IPS-NIHi7 (cell line): Measurements from ENCODE around the gene CCDC6.
"Not testable (repeated sequence)": the region's sequence is repeated elsewhere in the genome, so short reads cannot be mapped to it uniquely, and the experiment has no call there.

ENCODE experiments used
- DNase-seq: peaks from one replicate; pipeline ENCODE4 v3.0.0; 2012; ENCODE audit warnings: mixed read lengths; ENCODE audit errors: extremely low spot score

Gene CCDC6

DNA sequence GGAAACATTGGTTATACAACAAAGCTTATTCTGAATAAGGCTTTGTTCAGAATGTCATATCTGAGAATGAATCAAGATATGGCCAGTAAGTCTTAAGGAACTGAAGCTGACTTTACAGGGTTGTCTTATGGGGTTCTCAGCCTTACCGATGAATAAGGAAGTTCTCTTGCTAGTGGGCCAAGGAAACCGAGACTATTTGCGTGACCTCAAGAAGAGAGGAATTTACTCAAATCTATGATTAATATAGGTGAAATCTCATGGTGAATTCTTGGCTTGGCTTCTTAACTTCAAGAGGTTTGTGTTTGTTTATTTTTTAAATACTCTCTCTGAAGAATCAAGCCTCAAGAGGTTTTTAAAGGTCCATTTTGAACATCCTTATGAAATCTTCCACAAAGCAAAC is 148.4 kb downstream of the CCDC6 start:
- no peak for DNase-seq

DNA sequence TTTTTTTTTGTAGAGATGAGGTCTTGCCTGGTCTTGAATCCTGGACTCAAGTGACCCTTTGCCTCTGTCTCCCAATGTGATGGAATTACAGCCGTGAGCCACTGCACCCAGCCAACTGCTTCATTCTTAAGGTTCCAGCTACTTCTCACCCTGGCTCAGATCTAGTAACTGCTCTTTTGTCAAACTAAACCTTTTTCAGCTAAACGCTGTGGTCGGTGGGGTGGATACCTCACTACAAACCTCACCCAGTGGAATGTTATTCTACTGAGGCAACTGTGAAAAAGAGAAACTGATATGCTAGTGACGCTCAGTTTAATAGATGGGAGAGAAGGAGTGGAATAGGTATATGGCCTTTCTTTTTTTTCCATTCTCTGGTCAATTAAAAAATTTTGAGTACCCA is 151.4 kb downstream of the CCDC6 start:
- no peak for DNase-seq

DNA sequence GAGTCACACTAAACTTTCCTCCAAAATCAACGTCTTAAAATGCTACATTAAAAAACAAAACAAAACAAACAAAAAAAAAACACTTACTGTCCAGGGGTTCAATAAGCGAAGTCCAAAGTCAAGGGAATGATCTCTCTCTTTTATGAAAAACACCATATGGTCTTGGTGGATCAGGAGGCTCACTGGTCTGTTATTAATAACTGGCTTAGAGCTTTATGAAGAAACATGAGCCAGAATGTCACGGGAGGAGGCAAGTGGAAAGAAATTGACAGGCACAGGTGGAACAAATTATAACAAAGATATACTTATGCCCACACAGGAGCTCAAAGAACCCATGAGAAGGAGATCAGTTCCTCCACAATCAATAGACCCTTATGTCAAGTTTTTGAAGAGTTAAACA is 153.1 kb downstream of the CCDC6 start, which contains the start of gene MRLN:
TSS of gene MRLN (minus strand) at position 189 of the 400 bp plus-strand sequence.
- no peak for DNase-seq

DNA sequence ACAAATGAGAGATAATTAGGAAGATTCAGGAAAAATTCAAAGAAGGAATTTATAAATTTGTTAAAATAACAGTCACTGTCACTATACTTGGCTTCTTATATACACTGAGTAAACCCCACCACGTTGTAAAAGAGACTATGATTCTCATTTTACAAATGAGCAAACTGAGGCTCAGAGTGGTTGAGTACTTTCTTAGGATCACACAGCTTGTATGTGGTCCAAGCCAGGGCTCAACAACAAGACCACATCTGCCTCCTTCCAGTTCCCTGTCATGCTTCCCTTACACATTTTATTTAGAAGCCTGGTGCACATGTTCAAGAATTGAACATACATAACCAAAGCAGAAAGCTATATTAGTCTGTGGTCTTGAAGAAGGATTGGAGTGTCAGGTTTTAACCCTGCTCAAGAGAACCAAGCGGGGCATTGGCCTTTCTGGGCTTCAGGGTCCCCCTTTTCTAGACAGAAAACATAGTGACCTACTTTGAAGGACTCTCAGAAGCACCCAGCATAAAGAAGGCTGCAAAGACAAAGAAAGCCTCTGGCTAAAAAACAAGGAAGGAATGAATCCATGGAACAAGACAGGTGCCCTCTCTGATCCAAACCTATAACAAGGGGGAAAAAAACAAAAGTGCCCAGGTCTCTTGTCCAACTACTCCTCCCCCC is 153.9 kb downstream of the CCDC6 start:
- DNase-seq, result no peak

DNA sequence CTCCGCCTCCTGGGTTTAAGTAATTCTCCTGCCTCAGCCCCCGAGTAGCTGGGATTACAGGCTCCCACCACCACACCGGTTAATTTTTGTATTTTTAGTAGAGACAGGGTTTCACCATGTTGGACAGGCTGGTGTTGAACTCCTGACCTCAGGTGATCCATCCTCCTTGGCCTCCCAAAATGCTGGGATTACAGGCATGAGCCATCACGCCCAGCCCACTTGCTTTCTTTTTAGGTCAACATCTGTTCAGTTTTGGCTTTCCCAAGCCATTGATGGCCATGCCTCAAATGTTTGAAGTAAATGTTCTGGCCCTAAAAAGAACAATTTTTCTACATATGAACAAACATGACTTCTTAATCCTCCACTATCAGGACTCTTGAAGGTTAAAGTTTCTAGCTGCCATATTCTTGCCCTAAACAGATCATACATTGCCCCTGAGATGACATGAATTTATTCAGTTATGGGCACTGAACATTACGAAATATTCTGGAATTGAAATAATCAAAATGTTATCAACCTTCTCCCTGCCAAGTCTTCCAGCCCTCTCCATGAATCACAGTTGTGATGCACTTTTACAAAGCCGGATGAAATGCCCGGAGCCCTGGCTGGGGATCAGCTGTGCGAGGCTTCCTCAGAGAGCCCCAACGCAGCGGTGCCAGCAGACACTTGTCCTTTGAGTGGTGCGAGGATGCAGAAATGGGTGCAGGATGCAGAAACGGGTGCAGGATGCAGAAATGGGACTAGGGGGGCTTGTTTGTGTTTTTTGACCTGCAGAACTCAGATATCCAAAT is 156.0 kb downstream of the CCDC6 start:
- DNase-seq, result no peak

DNA sequence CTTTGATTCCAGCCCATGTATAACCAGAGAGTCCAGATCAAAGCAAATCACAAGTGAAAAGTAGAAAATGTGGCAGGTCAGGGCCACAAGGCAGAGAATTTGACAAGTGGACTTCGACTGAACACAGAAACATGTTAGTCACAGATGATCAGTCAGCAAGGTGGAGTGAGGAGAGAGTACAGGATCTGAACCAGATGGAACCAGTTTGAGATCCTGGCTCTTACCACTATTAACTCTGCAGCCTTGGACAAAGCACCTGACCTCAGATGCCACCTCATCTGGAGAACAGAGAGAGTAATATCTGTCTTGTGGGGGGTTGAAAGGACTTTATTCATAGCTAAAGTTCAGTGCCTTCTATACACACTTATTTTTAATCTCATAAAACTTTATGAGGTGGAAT is 157.5 kb downstream of the CCDC6 start:
- no peak for DNase-seq

DNA sequence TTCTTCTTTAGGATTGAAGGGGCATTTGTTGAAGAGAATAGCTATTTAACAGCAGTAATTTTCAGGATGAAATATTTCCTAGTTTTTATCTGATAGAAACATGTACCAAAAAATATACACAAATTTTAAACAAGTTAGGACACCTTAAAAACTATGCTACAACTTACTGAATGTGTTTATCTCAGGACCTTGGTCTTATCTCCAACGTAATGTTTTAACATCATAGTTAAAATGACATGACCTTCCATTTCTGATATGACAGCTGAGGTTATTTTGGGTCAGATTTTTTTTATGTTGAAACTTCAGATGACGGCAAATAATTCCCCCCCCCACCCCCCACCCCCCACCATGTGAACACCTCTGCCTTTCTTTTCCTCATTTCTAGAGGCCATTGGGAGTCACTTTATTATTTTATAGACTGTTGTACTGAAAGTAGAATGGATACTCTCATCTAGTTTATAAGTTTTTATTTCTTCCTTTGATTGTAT is 161.1 kb downstream of the CCDC6 start:
- DNase-seq, result no peak

DNA sequence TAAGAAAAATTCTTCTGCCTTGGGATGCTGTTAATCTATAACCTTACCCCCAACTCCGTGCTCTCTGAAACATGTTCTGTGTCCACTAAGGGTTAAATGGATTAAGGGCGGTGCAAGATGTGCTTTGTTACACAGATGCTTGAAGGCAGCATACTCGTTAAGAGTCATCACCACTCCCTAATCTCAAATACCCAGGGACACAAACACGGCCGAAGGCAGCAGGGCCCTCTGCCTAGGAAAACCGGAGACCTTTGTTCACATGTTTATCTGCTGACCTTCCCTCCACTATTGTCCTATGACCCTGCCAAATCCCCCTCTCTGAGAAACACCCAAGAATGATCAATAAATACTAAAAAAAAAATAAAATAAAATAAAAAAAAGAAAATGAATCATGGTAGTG is 161.6 kb downstream of the CCDC6 start:
- DNase-seq, result not testable (repeated sequence)

DNA sequence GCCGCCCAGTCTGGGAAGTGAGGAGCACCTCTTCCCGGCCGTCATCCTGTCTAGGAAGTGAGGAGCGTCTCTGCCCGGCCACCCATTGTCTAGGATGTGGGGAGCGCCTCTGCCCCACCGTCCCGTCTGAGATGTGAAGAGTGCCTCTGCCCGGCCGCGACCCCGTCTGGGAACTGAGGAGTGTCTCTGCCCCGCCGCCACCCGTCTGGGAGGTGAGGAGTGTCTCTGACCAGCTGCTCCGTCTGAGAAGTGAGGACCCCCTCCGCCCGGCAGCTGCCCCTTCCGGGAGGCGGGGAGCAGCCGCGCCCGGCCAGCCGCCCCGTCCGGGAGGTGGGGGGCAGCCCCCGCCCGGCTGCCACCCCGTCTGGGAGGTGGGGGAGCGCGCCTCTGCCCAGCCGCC is 162.2 kb downstream of the CCDC6 start:
- DNase-seq, result not testable (repeated sequence)

DNA sequence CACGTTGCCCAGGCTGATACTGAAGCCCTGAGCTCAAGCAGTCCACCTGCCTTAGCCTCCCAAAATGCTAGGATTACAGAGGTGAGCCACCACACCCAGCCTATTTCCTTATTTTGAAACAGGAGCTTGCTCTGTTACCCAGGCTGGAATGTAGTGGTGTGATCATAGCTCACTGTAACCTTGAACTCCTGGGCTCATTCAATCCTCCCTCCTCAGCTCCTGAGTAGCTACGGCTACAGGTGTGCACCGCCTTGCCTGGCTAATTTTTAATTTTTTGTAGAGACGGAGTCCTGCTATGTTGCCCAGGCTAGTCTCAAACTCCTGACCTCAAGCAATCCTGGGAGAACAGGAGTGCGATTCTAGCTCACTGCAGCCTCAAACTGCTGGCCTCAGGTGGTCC is 164.8 kb downstream of the CCDC6 start:
- DNase-seq, result no peak

DNA sequence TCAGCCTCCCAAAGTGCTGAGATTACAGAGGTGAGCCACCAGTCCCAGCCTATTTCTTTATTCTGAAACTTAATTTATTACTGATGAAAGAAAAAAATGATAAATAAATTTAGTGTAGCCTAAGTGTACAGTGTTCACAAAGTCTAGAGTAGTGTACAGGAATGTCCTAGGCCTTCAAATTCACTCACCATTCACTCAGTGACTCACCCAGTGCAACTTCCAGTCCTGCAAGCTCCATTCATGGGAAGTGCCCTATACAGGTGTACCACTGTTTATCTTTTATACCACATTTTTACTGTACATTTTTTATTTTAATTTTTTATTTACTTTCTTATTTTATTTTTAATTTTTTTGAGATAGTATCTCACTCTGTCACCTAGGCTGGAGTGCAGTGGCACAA is 165.3 kb downstream of the CCDC6 start:
- DNase-seq, result no peak
